ENCODE data around the gene ARHGAP26.

- TF ChIP-seq EP300 (IDR thresholded peaks at IDR 0.05) (no peak), CTCF (IDR thresholded peaks at IDR 0.05) (no peak), POLR2A (IDR thresholded peaks at IDR 0.05; ENCODE audit: low read depth) (no peak)
Observed at GRCh38 chr5:142872795-142873194, 102.6 kb downstream of the ARHGAP26 start.
